OCI-LY3 (cell line): ENCODE data around the gene URB2.

Source experiments
- CTCF ChIP-seq: fragments of 200-600, 300-600 bp; sonication (generic); IDR thresholded peaks from 2 replicates; pipeline ENCODE4 v1.5.1; 2014; ENCODE audit warnings: antibody characterized with exemption, low read length, low read depth
- EZH2phosphoT487 ChIP-seq: fragments of 200-600 bp; shearing (Covaris generic); IDR thresholded peaks from 2 replicates; pipeline ENCODE4 v1.6.1; 2018; ENCODE audit warnings: antibody characterized with exemption, mixed run types, low read depth

- TF ChIP-seq CTCF (no peak), EZH2phosphoT487 (no peak)
These were observed 32.1 kb downstream of the URB2 start for GRCh38 chr1:229657993-229658755.
